ENCODE data around the gene TMEM11. TPM values are rescaled to one million over a fixed set of nuclear protein-coding genes. Genes with fewer than 3 reads are reported as not detected.
"Not testable (repeated sequence)": the region's sequence is repeated elsewhere in the genome, so short reads cannot be mapped to it uniquely, and the experiment has no call there.

Gene TMEM11
- total RNA-seq, 2 donors from 2014 or later: 21.4 to 25.9 TPM

DNA sequence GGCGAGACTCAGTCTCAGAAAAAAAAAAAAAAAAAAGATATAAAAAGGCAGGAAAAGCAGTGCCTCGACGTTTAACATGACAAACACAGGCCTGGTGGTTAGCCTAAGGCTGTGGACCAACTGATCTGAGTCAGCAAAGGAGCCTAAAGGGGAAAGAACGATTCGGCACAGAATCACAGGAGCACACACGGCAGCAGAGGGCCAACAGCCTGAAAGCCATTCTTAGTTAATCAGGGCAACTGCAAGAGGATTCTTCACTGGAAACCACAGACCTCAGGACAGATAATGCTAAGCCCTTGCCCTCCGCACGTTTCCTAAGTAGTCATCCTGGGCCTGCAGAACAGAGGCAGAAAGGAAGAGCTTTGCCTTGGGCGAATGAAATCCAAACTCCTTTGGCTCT, 14.7 kb downstream of the TMEM11 start:
- DNase-seq: no peak
- no peak overlapping the region for H3K27ac Mint-ChIP-seq
- ATAC-seq (replicated peaks in 1 of 2): no peak
- peaks cover 9% of the 10 kb centered on the region for H3K4me1 Mint-ChIP-seq (ENCODE audit: low read depth)
- no peaks in the 10 kb centered on the region for H3K27me3 Mint-ChIP-seq (ENCODE audit: low read depth)
- peaks cover 2 to 12% of the 10 kb centered on the region in 2 donors for H3K36me3 Mint-ChIP-seq (ENCODE audit: insufficient read depth in 2 of 2)
- H3K4me3 Mint-ChIP-seq: no peak overlapping the region
- H3K9me3 Mint-ChIP-seq: no peaks in the 10 kb centered on the region

DNA sequence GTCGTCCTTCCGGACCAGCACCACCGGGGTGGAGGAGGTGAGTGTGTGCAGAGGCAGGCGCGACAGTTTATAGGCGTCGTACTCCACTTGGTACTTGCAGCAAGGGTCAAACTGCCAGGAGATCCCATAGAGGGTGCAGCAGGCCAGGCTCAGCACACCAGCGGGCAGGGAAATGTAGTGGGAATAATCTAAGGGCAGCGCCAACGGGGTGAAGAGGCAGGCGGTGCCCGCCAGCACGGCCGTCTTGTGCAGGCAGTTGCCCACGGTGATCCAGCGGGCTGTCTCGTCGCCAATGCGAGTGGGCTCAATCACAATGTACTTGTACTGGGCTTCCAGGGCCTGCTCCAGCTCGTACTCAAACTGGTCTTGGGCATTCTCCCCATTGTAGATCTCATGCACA, 15.6 kb downstream of the TMEM11 start:
- H3K4me1 Mint-ChIP-seq (ENCODE audit: low read depth): peaks cover 13% of the 10 kb centered on the region
- H3K27ac Mint-ChIP-seq: no peak overlapping the region
- H3K4me3 Mint-ChIP-seq: no peak overlapping the region
- H3K9me3 Mint-ChIP-seq: no peaks in the 10 kb centered on the region
- no peak for ATAC-seq (replicated peaks in 1 of 2)
- peaks cover 2 to 13% of the 10 kb centered on the region in 2 donors for H3K36me3 Mint-ChIP-seq (ENCODE audit: insufficient read depth in 2 of 2)
- no peak for DNase-seq
- H3K27me3 Mint-ChIP-seq (ENCODE audit: low read depth): no peaks in the 10 kb centered on the region

DNA sequence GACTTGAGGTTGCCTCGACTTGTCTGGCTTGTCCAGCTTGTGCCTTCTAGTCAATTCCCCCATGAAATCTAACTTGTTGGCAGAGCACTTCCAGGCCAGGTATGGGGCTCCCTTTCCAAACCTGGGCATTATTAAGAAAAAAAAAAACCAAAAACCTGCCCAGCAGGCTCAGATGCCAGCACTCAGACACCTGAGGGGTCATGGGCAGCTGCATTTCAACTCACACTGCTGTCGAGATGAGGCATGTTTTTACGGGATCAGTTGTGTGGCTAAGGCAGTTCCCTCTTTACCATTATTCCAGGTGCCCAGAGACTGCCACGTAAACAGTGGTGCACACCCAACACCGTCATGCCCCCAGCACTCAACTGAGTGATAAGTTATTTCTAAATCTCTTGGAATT, 17.8 kb downstream of the TMEM11 start:
- DNase-seq (no peak), ATAC-seq (replicated peaks in 1 of 2) (no peak)
- Mint-ChIP-seq H3K27ac (no peak overlapping the region), H3K9me3 (no peaks in the 10 kb centered on the region), H3K36me3 (ENCODE audit: insufficient read depth in 2 of 2) (peaks cover 2 to 15% of the 10 kb centered on the region in 2 donors), H3K4me3 (no peak overlapping the region), H3K27me3 (ENCODE audit: low read depth) (no peaks in the 10 kb centered on the region), H3K4me1 (ENCODE audit: low read depth) (peaks cover 23% of the 10 kb centered on the region)

DNA sequence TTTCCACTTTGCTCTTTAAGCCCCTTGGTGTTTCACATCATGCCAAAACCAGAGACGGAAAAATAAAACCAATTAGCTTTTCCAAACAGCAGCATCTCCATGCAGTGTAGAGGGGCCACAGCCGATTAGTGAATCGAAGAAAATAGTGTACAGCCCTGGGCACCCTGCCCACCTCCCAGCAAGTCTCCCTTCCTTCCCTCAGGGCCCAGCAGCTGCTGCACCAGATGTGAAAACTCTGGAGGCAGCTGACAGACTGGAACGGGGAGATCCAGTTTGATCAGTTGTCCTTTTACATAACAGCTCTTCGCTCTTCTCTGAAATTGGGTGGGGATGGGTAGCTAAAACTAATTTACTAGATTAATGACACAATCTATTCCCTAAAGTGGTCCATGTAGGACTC, 19.3 kb downstream of the TMEM11 start:
- no peaks in the 10 kb centered on the region for H3K27me3 Mint-ChIP-seq (ENCODE audit: low read depth)
- H3K4me3 Mint-ChIP-seq: no peak overlapping the region
- H3K27ac Mint-ChIP-seq: peak overlapping the region; percentile 80
- H3K4me1 Mint-ChIP-seq (ENCODE audit: low read depth): peaks cover 18% of the 10 kb centered on the region
- no peaks in the 10 kb centered on the region for H3K9me3 Mint-ChIP-seq
- ATAC-seq (replicated peaks in 1 of 2) (no peak), DNase-seq (no peak)
- H3K36me3 Mint-ChIP-seq (ENCODE audit: insufficient read depth in 2 of 2): peaks cover 2 to 15% of the 10 kb centered on the region in 2 donors

DNA sequence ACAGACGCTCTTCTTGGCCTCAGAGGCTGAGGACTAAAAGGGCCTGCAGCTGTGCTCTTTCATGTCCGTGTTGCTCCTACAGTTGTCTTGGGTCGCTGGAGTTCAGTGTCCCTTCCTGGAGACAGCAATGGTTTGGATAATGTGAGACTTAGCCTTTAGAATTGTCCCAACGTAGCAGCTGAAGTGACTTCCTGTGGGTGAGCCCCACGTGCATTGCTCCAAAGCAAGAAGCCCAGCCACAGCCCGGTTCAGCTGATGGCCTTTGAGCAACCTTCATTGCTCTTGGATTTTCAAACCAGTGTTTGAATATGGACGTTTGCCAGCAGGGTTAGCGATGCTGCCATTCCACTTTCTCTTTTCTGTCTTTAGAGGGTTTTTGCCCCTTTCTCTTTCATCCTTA, 19.7 kb downstream of the TMEM11 start:
- Mint-ChIP-seq H3K4me1 (ENCODE audit: low read depth) (peaks cover 18% of the 10 kb centered on the region), H3K4me3 (no peak overlapping the region), H3K27me3 (ENCODE audit: low read depth) (no peaks in the 10 kb centered on the region), H3K9me3 (no peaks in the 10 kb centered on the region), H3K27ac (peak overlapping the region; percentile 5), H3K36me3 (ENCODE audit: insufficient read depth in 2 of 2) (peaks cover 2 to 15% of the 10 kb centered on the region in 2 donors)
- DNase-seq (no peak), ATAC-seq (replicated peaks in 1 of 2) (no peak)

DNA sequence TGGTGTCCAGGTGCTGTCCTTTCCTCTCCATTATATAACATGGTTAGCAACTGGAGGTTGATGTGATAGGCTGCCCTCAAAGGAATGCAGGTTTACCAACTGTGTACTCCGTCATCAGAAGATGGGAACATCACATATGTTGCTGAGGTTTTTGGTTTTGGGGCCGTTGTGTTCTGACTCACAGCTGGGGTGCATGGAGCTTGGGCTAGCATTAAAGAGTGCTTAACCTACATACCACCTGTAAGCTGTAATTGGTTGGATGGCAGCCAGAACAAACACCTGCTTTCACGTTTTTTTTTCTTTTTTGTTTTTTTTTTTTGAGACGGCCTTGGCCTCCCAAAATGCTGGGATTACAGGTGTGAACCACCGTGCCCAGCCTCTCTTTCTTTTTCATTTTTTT, 20.9 kb downstream of the TMEM11 start:
- Mint-ChIP-seq H3K4me1 (ENCODE audit: low read depth) (peaks cover 18% of the 10 kb centered on the region), H3K36me3 (ENCODE audit: insufficient read depth in 2 of 2) (peaks cover 0 to 11% of the 10 kb centered on the region in 2 donors), H3K27ac (no peak overlapping the region), H3K27me3 (ENCODE audit: low read depth) (no peaks in the 10 kb centered on the region), H3K9me3 (no peaks in the 10 kb centered on the region), H3K4me3 (no peak overlapping the region)
- ATAC-seq (replicated peaks in 1 of 2): peak; percentile 66 to 70
- DNase-seq: peak in 1 of 2 donors; percentile 22

DNA sequence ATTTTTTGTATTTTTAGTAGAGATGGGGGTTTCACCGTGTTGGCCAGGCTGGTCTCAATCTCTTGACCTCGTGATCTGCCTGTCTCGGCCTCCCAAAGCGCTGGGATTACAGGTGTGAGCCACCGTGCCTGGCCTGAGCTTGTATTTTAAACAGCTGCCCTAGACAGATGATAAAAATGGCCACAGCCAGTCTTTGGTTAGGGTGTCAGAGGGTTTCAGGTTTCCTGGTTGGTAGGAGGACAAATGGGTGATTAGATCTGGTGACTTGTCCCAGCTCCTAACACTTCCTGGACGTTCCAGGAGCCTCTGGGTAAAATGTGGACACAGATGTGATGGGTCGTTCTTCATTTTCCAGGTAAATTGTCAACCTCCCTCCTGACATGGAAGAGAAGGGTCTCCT, 21.5 kb downstream of the TMEM11 start:
- not testable (repeated sequence) for DNase-seq; H3K9me3 Mint-ChIP-seq; H3K4me3 Mint-ChIP-seq; H3K36me3 Mint-ChIP-seq (ENCODE audit: insufficient read depth in 2 of 2); ATAC-seq (replicated peaks in 1 of 2); H3K27ac Mint-ChIP-seq; H3K27me3 Mint-ChIP-seq (ENCODE audit: low read depth)
- H3K4me1 Mint-ChIP-seq (ENCODE audit: low read depth): peaks cover 18% of the 10 kb centered on the region

DNA sequence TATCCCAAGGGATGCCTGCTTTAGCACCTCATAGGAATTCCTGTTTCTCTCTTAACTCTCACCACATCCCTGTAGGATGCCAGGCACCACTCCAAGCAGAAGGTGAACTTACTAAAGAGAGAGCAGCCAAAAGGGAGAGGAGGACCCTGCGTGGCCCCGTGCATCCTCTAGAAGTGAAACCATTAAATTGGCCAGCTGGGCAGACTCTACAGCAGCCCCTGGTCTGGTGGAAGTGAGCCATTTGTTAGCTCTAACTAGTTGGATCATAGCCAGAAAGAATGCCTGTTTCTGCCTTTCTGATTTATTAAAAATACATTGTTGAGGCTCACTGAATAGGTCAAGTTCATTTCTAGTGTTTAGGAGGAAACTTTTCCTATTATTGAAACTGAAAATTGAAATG, 22.3 kb downstream of the TMEM11 start:
- Mint-ChIP-seq H3K27me3 (ENCODE audit: low read depth) (no peaks in the 10 kb centered on the region), H3K27ac (no peak overlapping the region), H3K4me3 (no peak overlapping the region), H3K4me1 (ENCODE audit: low read depth) (peaks cover 18% of the 10 kb centered on the region), H3K9me3 (no peaks in the 10 kb centered on the region), H3K36me3 (ENCODE audit: insufficient read depth in 2 of 2) (peaks cover 0 to 3% of the 10 kb centered on the region in 2 donors)
- ATAC-seq (replicated peaks in 1 of 2): no peak
- DNase-seq: no peak

DNA sequence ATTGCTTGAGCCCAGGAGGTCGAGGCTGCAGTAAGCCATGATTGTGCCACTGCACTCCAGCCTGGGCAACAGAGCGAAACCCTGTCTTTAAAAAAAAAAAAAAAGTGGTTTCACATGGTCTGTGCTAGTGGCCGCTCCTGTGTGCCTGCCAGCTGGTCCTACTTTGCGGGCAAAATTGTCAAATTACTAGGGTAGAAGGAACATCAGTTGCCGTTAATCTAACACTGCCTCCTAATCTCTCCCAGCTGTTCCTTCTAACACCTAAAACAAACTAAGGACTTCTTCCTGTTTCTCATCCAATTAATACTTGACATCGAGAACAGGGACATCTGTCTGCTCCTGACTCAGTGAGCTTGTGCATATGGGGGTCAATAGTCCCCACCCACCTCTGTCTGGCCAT, 23.9 kb downstream of the TMEM11 start:
- ATAC-seq (replicated peaks in 1 of 2): no peak
- peaks cover 3 to 5% of the 10 kb centered on the region in 2 donors for H3K36me3 Mint-ChIP-seq (ENCODE audit: insufficient read depth in 2 of 2)

DNA sequence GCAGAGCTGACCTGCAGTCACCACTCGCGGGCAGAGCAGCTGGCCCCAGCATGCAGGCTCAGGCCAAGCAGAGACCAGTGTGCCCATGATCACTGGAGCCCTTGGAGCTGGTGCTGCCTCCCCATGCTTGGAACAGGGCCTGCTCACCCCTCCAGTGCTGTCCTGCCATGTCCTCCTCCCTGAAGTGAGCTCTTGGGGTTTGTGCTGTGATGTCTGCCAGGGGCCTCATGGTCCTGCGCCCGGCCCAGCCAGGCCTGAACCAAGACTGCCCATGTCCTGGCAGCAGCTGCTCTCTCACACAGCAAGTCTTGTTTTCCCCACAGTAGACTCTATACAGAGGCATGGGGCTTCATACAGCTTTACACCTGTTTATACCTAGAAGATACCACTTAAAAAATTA, 24.6 kb downstream of the TMEM11 start:
- Mint-ChIP-seq H3K27ac (no peak overlapping the region), H3K4me1 (ENCODE audit: low read depth) (peaks cover 14% of the 10 kb centered on the region), H3K4me3 (no peak overlapping the region), H3K27me3 (ENCODE audit: low read depth) (no peaks in the 10 kb centered on the region), H3K36me3 (ENCODE audit: insufficient read depth in 2 of 2) (peaks cover 3 to 5% of the 10 kb centered on the region in 2 donors), H3K9me3 (no peaks in the 10 kb centered on the region)
- DNase-seq (no peak), ATAC-seq (replicated peaks in 1 of 2) (no peak)

More for the DNA sequence above, 23.9 kb downstream of the TMEM11 start:
- Mint-ChIP-seq H3K9me3 (no peaks in the 10 kb centered on the region), H3K27me3 (ENCODE audit: low read depth) (no peaks in the 10 kb centered on the region), H3K4me1 (ENCODE audit: low read depth) (peaks cover 18% of the 10 kb centered on the region), H3K4me3 (no peak overlapping the region), H3K27ac (no peak overlapping the region)
- no peak for DNase-seq

DNA sequence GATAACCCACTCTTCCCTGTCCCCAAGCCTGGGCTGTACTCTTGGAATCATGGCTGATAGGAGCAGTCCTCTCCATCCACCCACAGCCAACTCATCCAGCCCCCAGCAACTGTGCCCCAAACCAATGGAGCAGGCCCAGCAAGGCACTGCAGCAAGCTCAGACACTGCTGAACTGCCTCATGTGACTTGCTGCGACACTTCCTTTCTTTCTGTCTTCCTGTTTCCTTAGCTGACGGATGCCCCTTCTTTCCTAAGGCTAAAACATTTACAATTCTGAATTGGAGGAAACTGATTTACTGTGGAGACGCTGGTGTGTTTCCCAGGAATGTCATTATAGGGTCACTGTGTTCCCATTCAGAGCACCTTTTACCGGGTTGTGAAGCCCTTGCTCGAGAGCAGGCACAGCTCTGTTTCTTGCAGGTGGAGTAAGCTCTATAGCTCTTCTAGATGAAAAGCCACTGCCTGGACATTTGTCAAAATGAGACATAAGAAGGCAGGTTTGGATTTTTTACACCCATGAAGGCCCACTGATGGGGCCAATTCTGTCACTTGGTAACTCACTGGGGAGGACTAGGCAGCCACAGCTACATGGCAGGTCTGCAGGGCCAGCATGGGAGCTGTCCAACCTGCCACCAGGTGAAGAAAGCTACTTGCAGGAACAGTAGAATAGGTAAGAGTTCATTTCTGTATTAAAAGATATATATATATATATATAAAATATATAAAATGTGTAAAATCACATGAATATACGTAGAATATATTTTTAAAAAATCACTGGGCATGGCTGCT, 27.4 kb downstream of the TMEM11 start:
- DNase-seq (no peak), ATAC-seq (replicated peaks in 1 of 2) (no peak)
- H3K27me3 Mint-ChIP-seq (ENCODE audit: low read depth): no peaks in the 10 kb centered on the region
- no peak overlapping the region for H3K4me3 Mint-ChIP-seq
- H3K27ac Mint-ChIP-seq: no peak overlapping the region
- peaks cover 2 to 5% of the 10 kb centered on the region in 2 donors for H3K36me3 Mint-ChIP-seq (ENCODE audit: insufficient read depth in 2 of 2)
- H3K9me3 Mint-ChIP-seq: no peaks in the 10 kb centered on the region
- H3K4me1 Mint-ChIP-seq (ENCODE audit: low read depth): no peaks in the 10 kb centered on the region

DNA sequence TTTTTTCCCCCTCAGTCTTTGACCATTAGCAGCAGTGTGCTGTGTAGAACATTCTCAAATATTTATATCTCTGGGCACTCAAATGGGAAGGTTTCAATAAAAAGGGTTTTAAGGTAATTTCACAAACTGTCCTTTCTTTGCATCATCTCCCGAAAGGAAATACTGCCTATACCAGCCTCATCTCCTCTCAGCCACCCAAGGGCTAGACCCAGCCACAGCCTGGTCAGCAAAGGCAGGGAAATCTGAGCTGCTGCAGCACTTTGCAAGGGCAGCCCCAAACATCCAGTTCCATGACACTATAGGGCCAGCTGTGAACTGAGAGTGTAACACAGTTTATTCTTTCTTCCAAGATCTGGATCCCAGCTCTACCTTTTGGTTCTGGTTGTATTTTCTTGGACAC, 28.9 kb downstream of the TMEM11 start:
- H3K4me1 Mint-ChIP-seq (ENCODE audit: low read depth): no peaks in the 10 kb centered on the region
- no peak overlapping the region for H3K27ac Mint-ChIP-seq
- DNase-seq: no peak
- H3K9me3 Mint-ChIP-seq: no peaks in the 10 kb centered on the region
- H3K36me3 Mint-ChIP-seq (ENCODE audit: insufficient read depth in 2 of 2): peaks cover 3 to 5% of the 10 kb centered on the region in 2 donors
- no peaks in the 10 kb centered on the region for H3K27me3 Mint-ChIP-seq (ENCODE audit: low read depth)
- no peak overlapping the region for H3K4me3 Mint-ChIP-seq
- ATAC-seq (replicated peaks in 1 of 2): no peak

DNA sequence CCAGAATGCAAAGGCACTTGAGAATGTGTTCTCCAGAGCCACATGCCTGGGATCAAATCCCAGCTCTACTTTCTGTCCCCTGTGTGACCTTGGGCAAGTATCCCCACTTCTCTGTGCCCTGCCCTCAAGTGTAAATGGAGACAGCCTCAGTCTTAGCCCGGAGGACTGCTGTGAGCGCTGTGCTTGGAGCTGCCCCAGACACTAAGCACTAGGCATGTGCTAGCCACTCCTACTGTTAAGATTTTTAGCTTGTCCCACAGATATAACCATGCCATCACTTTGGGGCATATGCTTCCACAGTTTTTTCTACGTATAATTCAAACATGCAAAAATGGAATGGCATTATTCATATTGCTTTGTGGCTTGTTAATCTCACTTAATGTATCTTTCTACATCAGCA, 29.4 kb downstream of the TMEM11 start:
- no peaks in the 10 kb centered on the region for H3K27me3 Mint-ChIP-seq (ENCODE audit: low read depth)
- DNase-seq: no peak
- ATAC-seq (replicated peaks in 1 of 2): no peak
- H3K4me3 Mint-ChIP-seq: no peak overlapping the region
- peak overlapping the region; percentile 38 for H3K27ac Mint-ChIP-seq
- peaks cover 3 to 5% of the 10 kb centered on the region in 2 donors for H3K36me3 Mint-ChIP-seq (ENCODE audit: insufficient read depth in 2 of 2)
- no peaks in the 10 kb centered on the region for H3K4me1 Mint-ChIP-seq (ENCODE audit: low read depth)
- no peaks in the 10 kb centered on the region for H3K9me3 Mint-ChIP-seq

DNA sequence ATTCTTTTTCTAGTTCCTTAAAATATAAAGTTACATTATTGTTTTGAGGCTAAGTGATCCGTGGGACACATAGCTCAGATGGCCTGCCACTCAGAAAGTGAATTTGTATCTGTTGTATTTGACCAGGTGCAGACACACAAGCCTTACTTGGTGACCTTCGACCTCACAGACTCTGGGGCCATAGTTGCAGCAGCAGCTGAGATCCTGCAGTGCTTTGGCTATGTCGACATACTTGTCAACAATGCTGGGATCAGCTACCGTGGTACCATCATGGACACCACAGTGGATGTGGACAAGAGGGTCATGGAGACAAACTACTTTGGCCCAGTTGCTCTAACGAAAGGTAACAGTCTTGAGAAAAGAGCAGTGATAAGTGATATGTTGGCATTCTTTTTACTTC, 30.5 kb downstream of the TMEM11 start:
- ATAC-seq (replicated peaks in 1 of 2) (no peak), DNase-seq (no peak)
- no peak overlapping the region for H3K27ac Mint-ChIP-seq
- no peak overlapping the region for H3K4me3 Mint-ChIP-seq
- H3K27me3 Mint-ChIP-seq (ENCODE audit: low read depth): no peaks in the 10 kb centered on the region
- H3K9me3 Mint-ChIP-seq: no peaks in the 10 kb centered on the region
- no peaks in the 10 kb centered on the region for H3K4me1 Mint-ChIP-seq (ENCODE audit: low read depth)
- H3K36me3 Mint-ChIP-seq (ENCODE audit: insufficient read depth in 2 of 2): peaks cover 3 to 5% of the 10 kb centered on the region in 2 donors
